CMK (cell line): ENCODE data around the gene CCR5AS.

ENCODE experiments used
- DNase-seq: peaks from one replicate; pipeline ENCODE4 v3.0.0-alpha.2; 2010; ENCODE audit warnings: low read depth

CCR5AS gene

DNA sequence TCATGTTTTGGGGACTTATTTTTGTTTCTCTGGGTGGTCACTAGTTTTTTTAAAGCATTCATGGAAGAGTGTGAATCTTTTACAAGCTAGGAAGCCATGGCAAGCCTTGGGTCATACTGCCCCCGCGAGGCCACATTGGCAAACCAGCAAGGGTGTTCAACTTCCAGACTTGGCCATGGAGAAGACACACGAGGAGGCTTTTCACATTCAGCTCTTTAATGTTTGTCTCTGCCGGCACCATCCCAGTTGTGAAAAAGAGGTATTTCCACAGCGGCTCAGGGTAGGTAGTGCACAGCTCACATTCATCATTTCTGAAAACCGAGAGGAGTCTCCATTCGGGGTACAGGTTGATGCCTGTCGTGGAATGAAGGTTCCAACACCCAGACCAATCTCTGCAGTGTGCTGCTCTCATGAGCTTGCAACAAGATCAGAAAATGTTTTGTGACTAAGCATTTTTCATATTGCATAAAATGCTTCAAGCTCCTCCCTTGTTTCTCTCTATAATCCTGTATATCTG lies 28.4 kb downstream of the CCR5AS start:
- no peak for DNase-seq

DNA sequence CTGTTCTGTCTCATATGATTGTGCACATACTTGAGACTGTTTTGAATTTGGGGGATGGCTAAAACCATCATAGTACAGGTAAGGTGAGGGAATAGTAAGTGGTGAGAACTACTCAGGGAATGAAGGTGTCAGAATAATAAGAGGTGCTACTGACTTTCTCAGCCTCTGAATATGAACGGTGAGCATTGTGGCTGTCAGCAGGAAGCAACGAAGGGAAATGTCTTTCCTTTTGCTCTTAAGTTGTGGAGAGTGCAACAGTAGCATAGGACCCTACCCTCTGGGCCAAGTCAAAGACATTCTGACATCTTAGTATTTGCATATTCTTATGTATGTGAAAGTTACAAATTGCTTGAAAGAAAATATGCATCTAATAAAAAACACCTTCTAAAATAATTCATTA lies 31.1 kb downstream of the CCR5AS start:
- no peak for DNase-seq

DNA sequence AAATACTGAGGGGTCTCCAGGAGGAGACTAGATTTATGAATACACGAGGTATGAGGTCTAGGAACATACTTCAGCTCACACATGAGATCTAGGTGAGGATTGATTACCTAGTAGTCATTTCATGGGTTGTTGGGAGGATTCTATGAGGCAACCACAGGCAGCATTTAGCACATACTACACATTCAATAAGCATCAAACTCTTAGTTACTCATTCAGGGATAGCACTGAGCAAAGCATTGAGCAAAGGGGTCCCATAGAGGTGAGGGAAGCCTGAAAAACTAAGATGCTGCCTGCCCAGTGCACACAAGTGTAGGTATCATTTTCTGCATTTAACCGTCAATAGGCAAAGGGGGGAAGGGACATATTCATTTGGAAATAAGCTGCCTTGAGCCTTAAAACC lies 31.6 kb downstream of the CCR5AS start:
- no peak for DNase-seq

DNA sequence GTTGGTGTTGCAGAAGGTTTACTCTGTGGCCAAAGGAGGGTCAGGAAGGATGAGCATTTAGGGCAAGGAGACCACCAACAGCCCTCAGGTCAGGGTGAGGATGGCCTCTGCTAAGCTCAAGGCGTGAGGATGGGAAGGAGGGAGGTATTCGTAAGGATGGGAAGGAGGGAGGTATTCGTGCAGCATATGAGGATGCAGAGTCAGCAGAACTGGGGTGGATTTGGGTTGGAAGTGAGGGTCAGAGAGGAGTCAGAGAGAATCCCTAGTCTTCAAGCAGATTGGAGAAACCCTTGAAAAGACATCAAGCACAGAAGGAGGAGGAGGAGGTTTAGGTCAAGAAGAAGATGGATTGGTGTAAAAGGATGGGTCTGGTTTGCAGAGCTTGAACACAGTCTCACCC lies 32.1 kb downstream of the CCR5AS start:
- no peak for DNase-seq

DNA sequence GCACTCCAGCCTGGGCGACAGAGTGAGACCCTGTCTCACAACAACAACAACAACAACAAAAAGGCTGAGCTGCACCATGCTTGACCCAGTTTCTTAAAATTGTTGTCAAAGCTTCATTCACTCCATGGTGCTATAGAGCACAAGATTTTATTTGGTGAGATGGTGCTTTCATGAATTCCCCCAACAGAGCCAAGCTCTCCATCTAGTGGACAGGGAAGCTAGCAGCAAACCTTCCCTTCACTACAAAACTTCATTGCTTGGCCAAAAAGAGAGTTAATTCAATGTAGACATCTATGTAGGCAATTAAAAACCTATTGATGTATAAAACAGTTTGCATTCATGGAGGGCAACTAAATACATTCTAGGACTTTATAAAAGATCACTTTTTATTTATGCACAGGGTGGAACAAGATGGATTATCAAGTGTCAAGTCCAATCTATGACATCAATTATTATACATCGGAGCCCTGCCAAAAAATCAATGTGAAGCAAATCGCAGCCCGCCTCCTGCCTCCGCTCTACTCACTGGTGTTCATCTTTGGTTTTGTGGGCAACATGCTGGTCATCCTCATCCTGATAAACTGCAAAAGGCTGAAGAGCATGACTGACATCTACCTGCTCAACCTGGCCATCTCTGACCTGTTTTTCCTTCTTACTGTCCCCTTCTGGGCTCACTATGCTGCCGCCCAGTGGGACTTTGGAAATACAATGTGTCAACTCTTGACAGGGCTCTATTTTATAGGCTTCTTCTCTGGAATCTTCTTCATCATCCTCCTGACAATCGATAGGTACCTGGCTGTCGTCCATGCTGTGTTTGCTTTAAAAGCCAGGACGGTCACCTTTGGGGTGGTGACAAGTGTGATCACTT lies 34.1 kb downstream of the CCR5AS start:
- no peak for DNase-seq

DNA sequence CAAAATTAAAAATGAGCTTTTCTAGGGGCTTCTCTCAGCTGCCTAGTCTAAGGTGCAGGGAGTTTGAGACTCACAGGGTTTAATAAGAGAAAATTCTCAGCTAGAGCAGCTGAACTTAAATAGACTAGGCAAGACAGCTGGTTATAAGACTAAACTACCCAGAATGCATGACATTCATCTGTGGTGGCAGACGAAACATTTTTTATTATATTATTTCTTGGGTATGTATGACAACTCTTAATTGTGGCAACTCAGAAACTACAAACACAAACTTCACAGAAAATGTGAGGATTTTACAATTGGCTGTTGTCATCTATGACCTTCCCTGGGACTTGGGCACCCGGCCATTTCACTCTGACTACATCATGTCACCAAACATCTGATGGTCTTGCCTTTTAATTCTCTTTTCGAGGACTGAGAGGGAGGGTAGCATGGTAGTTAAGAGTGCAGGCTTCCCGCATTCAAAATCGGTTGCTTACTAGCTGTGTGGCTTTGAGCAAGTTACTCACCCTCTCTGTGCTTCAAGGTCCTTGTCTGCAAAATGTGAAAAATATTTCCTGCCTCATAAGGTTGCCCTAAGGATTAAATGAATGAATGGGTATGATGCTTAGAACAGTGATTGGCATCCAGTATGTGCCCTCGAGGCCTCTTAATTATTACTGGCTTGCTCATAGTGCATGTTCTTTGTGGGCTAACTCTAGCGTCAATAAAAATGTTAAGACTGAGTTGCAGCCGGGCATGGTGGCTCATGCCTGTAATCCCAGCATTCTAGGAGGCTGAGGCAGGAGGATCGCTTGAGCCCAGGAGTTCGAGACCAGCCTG lies 35.1 kb downstream of the CCR5AS start:
- DNase-seq, result no peak

DNA sequence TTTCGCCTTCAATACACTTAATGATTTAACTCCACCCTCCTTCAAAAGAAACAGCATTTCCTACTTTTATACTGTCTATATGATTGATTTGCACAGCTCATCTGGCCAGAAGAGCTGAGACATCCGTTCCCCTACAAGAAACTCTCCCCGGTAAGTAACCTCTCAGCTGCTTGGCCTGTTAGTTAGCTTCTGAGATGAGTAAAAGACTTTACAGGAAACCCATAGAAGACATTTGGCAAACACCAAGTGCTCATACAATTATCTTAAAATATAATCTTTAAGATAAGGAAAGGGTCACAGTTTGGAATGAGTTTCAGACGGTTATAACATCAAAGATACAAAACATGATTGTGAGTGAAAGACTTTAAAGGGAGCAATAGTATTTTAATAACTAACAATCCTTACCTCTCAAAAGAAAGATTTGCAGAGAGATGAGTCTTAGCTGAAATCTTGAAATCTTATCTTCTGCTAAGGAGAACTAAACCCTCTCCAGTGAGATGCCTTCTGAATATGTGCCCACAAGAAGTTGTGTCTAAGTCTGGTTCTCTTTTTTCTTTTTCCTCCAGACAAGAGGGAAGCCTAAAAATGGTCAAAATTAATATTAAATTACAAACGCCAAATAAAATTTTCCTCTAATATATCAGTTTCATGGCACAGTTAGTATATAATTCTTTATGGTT lies 35.9 kb downstream of the CCR5AS start, which contains the start of gene CCR5:
Gene CCR5, plus strand, starts transcription at position 108 of the 680 bp plus-strand sequence. CDS start 1,957 bp downstream, outside the sequence.
- DNase-seq, result no peak

DNA sequence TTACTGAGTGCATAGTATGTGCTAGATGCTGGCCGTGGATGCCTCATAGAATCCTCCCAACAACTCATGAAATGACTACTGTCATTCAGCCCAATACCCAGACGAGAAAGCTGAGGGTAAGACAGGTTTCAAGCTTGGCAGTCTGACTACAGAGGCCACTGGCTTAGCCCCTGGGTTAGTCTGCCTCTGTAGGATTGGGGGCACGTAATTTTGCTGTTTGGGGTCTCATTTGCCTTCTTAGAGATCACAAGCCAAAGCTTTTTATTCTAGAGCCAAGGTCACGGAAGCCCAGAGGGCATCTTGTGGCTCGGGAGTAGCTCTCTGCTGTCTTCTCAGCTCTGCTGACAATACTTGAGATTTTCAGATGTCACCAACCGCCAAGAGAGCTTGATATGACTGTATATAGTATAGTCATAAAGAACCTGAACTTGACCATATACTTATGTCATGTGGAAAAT lies 37.2 kb downstream of the CCR5AS start:
- no peak for DNase-seq

DNA sequence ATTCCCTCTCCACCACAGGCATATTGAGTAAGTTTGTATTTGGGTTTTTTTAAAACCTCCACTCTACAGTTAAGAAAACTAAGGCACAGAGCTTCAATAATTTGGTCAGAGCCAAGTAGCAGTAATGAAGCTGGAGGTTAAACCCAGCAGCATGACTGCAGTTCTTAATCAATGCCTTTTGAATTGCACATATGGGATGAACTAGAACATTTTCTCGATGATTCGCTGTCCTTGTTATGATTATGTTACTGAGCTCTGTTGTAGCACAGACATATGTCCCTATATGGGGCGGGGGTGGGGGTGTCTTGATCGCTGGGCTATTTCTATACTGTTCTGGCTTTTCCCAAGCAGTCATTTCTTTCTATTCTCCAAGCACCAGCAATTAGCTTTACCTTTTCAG lies 37.7 kb downstream of the CCR5AS start:
- DNase-seq, result no peak

DNA sequence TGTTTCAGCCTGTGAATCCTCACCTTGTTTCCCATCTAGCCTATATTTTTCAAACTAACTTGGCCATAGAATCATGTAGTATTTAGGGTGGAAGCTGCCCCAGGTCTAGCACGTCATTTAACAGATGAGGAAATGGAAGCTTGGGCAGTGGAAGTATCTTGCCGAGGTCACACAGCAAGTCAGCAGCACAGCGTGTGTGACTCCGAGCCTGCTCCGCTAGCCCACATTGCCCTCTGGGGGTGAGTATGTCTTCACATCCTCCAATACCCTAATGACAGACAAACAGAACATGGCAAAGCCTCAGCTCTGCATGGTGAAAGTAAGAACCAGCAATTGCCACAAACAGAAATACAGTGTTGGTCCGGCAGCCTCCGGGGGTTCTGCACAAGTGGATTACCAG lies 38.3 kb downstream of the CCR5AS start:
- DNase-seq, result no peak

DNA sequence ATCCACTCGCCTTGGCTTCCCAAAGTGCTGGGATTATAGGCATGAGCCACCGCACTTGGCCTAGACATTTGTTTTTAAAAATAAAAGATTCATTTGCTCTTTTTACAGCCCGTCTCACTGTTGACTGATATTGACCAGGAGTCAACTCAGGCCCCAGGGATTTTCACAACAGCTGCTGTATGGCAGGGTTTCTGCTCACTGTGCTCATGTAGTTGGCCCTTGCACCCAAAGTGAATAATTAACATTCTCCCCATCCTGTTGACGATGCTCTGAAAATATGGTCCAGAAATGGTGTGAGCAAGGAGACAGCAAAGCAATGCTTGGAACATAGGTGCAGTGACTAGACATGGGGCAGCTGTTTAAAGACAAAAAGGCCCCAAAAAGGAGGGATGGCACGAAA lies 39.1 kb downstream of the CCR5AS start:
- DNase-seq, result no peak

DNA sequence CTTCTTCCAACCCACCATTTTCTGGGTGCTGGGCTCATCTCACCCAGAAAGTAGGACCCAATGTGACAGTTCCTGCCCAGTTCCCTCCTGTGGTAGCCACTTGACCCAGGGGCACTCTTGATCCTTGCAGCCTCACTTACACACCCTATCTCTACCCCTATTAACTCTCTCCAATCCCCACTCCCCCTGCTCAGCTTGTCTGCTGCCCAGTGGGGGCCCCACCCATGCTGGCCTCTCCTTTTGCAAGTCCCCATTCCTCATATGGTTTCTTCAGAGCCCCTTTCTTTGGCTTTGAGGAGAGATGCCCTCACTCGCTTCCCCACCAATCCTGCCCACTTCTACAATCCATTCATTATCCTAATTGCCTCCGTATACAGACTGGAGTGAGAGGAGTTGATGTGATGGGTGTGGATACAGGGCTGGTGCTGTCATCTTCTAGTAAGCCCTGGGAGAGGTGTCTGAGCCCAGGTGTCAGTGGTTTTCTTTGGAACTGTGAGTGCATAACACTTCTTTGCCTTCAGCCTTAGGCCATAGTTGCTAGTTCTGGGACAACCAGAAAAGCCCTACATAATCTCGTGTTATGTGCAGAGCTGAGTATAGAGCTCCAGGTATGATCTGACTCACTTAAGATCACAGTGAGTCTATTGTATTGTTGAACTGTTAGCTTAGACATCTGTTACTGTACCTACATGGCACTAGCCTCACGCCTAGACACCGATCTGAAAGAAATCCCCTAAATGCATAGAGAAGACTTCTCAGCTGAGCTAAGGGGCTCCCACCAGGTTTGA lies 40.9 kb downstream of the CCR5AS start:
- no peak for DNase-seq

DNA sequence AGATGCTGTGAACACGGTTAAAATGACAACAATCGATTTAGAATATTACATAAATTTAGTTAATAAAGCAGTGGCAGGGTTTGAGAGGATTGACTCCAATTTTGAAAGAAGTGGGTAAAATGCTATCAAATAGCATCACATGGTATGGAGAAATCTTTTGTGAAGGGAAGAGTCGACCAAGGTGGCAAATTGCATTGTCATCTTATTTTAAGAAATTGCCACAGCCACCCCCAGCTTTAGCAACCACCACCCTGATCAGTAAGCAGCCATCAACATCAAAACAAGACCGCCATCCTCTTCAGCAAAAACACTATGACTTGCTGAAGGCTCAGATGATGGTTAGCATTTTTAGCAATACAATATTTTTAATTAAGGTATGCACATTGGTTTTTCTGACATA lies 41.8 kb downstream of the CCR5AS start:
- no peak for DNase-seq

DNA sequence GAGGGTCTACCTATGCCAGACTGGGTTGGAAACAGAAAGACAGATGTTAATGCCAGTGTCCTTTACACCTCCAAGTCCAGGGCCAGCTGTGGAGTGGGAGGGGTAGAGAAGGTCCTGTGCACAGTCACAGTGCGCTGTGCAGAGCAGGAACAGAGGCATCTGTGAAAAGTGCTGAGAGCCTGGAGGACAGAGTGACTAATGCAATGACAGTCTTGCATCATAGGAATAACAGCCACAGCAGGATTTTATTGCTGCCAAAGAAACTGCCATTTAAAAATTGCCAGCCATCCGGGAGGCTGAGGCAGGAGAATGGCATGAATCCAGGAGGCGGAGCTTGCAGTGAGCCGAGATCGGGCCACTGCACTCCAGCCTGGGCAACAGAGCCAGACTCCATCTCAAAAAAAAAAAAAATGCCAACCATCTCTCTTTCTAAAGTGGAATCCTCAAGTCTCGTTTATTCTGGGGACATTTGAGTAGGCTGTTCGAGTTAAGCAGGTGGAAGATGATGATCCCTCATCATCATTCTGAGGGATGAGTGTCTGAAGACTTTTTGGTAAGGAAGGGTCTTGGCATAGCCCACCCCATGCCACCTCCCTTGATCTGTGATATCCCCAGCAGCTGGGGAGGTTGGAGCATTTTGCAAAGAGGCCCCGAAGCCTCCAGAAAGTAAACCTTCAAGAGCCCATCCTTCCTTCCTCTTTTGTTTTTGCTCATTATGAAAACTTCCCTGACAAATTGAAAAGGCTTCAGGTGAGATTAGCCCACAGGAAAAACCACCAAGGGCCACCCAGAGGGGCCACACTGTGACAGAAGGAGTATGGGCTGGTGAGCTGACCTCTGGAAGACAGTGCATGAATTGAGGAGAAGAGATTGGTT lies 45.2 kb downstream of the CCR5AS start:
- DNase-seq, result no peak

DNA sequence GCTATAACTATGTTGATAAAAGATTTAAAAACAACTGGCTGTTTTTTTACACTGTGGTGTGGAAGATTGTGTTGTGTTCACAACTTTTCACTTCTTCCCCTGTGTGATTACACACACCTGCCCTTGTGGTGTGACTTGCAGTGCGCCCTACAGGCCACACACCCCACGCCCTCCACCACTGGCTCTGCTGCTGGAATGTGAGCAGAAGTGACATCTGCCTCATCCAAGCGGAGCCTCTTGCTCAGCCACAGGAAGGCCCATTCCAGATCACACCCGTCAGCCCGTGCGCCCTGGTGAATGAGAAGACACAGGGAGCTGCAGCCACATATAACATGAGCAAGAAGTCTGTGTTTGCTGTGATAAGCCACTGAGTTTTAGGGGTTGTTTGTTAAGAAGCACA lies 46.0 kb downstream of the CCR5AS start:
- DNase-seq, result no peak

DNA sequence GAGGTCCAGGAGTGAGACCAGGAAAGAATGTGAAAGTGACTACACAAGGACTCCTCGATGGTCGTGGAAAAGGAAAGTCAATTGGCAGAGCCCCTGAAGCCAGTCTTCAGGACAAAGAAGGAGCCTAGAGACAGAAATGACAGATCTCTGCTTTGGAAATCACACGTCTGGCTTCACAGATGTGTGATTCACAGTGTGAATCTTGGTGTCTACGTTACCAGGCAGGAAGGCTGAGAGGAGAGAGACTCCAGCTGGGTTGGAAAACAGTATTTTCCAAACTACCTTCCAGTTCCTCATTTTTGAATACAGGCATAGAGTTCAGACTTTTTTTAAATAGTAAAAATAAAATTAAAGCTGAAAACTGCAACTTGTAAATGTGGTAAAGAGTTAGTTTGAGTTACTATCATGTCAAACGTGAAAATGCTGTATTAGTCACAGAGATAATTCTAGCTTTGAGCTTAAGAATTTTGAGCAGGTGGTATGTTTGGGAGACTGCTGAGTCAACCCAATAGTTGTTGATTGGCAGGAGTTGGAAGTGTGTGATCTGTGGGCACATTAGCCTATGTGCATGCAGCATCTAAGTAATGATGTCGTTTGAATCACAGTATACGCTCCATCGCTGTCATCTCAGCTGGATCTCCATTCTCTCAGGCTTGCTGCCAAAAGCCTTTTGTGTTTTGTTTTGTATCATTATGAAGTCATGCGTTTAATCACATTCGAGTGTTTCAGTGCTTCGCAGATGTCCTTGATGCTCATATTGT lies 47.0 kb downstream of the CCR5AS start:
- no peak for DNase-seq

DNA sequence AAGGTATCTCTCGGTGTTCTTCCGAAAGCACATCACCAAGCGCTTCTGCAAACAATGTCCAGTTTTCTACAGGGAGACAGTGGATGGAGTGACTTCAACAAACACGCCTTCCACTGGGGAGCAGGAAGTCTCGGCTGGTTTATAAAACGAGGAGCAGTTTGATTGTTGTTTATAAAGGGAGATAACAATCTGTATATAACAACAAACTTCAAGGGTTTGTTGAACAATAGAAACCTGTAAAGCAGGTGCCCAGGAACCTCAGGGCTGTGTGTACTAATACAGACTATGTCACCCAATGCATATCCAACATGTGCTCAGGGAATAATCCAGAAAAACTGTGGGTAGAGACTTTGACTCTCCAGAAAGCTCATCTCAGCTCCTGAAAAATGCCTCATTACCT lies 48.4 kb downstream of the CCR5AS start:
- DNase-seq, result no peak

DNA sequence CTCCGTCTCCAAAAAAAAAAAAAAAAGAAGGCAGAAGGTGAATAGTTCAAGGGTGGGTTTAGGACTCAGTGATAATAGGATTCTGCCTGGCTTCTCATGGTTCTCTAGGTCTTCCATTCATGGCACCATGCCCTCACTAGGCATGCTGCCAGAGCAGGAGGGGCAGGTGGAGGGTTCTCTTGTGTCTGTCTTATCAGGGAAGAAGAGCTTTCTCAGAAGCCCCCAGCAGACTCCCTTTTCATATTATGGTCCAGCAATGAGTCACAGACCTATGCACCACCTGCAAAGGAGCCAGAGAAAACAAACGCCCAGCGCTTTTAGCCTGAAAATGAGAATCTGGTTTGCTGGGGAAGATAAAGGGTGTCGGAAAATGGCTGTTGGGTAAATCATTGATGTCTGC lies 50.0 kb downstream of the CCR5AS start:
- no peak for DNase-seq

DNA sequence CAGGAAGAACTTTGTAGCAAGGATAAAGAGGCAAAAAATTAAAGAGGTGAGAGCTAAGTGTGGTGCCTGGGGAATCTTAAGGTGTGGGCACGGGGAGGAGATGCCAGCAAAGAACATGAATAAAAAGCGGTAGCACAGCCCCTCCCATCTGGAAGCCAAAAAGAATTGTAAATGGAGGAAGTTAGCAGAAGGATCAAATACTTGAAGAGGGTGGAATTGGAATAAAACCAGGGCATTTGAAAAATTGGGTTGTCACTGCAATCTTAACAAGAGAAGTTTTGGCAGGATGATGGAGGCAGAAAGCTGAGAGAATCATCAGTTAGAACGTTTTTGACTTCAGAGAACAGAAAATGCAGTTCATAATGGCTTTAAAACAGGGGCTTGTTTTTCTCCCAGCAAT lies 50.6 kb downstream of the CCR5AS start:
- no peak for DNase-seq

DNA sequence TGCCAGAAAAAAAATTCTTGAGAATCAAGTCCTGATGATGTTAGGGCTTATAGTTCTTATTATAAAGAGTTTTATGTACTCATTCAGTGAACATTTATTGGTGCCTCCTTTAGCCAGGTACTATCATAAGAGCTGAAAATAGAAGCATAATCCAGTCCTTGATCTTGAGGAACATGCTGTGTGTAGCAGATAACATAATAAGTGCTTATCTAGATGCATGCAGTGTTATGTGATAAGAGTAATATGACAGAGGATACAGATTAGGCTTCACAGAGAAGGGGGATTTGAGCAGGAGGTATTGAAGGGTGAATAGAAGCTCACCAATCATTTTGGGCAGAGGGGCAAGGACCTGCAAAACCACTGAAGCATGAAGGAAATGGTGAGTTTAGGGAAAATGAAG lies 51.9 kb downstream of the CCR5AS start:
- DNase-seq, result no peak
